ENCODE data around the gene HES4. TPM values are rescaled to one million over a fixed set of nuclear protein-coding genes. Genes with fewer than 3 reads are reported as not detected.
A peak's percentile ranks its signal among the peaks of the same experiment; 100 is the strongest.
"Not testable (repeated sequence)": the region's sequence is repeated elsewhere in the genome, so short reads cannot be mapped to it uniquely, and the experiment has no call there.

HES4 gene
- total and polyA plus RNA-seq, 2 experiments from 2014 or later, result 54.4 to 83.6 TPM

DNA sequence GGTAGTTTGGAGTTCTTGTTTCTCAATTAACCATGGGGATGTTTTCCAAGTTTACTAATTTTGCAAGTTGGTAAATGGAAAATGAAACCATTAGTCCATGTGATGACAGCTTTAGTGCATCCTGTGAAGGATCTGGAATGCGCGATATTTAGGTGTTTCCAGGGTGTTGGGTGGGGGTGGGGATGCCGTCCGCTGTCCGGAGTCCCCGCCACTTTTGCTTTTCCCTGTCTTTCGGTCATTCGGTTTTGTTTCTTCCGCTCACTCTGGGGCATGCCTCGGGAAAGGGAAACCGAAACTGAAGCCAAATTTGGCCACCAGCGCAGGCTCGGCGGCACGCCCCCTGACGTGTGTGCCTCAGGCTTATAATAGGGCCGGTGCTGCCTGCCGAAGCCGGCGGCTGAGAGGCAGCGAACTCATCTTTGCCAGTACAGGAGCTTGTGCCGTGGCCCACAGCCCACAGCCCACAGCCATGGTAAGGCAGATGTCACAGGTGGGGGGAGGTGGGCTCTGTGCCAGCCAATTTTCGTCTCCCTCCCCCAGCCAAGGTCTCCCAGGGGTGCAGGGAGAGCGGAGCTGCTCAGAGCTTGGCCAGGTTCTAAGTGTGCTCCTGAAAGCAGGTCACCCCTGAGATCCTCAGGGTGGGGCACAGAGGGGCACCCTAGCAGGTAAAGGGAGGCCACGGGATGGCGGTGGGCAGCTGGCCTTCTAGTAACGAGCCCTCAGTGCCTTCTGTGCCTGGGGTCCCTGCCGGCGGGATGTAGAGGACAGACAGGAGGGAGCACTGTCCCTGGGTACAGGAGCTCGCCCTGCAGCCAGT lies 13.4 kb upstream of the HES4 start, which contains the start of gene ISG15:
Gene ISG15, plus strand, starts transcription at position 393 of the 817 bp plus-strand sequence. Its CDS starts 77 bp downstream, at position 470.
- no peaks in the 10 kb centered on the region for H3K27me3 ChIP-seq

DNA sequence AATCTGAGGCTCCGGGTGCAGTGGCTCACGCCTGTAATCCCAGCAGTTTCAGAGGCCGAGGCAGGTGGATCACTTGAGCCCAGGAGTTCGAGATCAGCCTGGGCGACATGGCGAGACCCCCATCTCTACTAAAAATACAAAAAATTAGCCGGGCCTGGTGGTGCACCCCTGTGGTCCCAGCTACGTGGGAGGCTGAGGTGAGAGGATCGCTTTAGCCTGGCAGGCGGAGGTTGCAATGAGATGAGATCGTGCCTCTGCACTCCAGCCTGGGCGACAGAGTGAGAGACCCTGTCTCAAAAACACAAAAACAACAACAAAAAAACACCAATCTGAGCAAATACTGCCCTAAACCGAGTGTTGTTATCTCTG lies 12.8 kb upstream of the HES4 start:
- not testable (repeated sequence) for H3K4me1 ChIP-seq (ENCODE audit: low read depth); DNase-seq (ENCODE audit: low read depth in 1 of 2, low spot score in 1 of 2); H3K9me3 ChIP-seq (ENCODE audit: low read depth); H3K27me3 ChIP-seq; H3K36me3 ChIP-seq
- H3K27ac ChIP-seq, result peak overlapping the region; percentile 71
- peak overlapping the region; percentile 17 for H3K4me3 ChIP-seq

More for the DNA sequence above, 13.4 kb upstream of the HES4 start, which contains the start of gene ISG15:
- TF ChIP-seq, protein P1, sequence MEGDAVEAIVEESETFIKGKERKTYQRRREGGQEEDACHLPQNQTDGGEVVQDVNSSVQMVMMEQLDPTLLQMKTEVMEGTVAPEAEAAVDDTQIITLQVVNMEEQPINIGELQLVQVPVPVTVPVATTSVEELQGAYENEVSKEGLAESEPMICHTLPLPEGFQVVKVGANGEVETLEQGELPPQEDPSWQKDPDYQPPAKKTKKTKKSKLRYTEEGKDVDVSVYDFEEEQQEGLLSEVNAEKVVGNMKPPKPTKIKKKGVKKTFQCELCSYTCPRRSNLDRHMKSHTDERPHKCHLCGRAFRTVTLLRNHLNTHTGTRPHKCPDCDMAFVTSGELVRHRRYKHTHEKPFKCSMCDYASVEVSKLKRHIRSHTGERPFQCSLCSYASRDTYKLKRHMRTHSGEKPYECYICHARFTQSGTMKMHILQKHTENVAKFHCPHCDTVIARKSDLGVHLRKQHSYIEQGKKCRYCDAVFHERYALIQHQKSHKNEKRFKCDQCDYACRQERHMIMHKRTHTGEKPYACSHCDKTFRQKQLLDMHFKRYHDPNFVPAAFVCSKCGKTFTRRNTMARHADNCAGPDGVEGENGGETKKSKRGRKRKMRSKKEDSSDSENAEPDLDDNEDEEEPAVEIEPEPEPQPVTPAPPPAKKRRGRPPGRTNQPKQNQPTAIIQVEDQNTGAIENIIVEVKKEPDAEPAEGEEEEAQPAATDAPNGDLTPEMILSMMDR (IDR thresholded peaks at IDR 0.05; ENCODE audit: low read depth, low read length), result no peak
- Histone ChIP-seq H3K9me3 (ENCODE audit: low read depth) (no peaks in the 10 kb centered on the region), H3K27ac (peak within 1 kb of the TSS; percentile 71), H3K36me3 (no peaks in the 10 kb centered on the region), H3K4me3 (peak within 1 kb of the TSS; percentile 17), H3K4me1 (ENCODE audit: low read depth) (peaks cover 3% of the 10 kb centered on the region)
- peak; percentile 88 to 90 for DNase-seq (ENCODE audit: low read depth in 1 of 2, low spot score in 1 of 2)

DNA sequence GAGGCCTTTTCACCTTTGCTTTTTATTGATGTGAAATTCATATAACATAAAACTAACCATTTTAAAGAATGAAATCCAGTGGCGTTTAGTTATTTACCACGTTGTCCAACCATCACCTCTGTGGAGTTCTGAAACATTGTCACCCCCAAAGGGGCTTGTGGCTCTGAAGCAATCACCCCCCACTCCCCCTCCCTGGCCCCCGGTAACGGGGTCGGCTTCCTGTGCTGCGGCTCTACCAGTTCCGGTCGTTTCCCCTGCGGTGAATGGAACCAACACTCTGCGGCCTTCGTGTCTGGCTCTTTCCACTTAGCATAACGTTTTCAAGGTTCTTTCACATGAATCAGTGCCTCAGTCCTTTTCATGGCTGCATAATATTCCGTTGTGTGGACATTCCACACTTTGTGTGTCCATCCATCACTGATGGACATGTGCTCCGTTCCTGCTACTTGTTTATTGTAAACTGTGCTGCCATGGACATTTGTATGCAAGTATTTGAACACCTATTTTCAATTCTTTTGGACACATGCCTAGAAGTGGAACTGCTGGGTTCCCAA lies 11.6 kb upstream of the HES4 start:
- DNase-seq (ENCODE audit: low read depth in 1 of 2, low spot score in 1 of 2), result no peak
- Histone ChIP-seq H3K27me3 (no peaks in the 10 kb centered on the region), H3K27ac (no peak overlapping the region), H3K36me3 (no peaks in the 10 kb centered on the region), H3K9me3 (ENCODE audit: low read depth) (no peaks in the 10 kb centered on the region), H3K4me3 (no peak overlapping the region), H3K4me1 (ENCODE audit: low read depth) (peaks cover 3% of the 10 kb centered on the region)
- TF ChIP-seq, protein P1 (IDR thresholded peaks at IDR 0.05; ENCODE audit: low read depth, low read length), result no peak

DNA sequence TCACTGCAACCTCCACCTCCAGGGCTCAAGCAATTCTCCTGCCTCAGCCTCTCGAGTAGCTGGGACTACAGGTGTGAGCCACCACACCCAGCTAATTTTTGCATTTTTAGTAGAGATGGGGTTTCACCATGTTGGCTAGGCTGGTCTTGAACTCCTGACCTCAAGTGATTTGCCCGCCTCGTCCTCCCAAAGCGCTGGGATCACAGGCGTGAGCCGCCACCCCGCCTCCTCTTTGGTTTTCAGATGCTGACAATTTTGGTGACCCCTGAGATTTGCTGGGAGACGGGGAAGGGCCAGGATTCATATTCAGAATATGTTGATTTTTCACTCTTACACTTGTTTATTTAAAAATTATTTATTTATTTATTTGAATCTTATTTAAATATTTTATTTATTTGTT lies 10.2 kb upstream of the HES4 start:
- not testable (repeated sequence) for H3K27ac ChIP-seq, H3K4me3 ChIP-seq

DNA sequence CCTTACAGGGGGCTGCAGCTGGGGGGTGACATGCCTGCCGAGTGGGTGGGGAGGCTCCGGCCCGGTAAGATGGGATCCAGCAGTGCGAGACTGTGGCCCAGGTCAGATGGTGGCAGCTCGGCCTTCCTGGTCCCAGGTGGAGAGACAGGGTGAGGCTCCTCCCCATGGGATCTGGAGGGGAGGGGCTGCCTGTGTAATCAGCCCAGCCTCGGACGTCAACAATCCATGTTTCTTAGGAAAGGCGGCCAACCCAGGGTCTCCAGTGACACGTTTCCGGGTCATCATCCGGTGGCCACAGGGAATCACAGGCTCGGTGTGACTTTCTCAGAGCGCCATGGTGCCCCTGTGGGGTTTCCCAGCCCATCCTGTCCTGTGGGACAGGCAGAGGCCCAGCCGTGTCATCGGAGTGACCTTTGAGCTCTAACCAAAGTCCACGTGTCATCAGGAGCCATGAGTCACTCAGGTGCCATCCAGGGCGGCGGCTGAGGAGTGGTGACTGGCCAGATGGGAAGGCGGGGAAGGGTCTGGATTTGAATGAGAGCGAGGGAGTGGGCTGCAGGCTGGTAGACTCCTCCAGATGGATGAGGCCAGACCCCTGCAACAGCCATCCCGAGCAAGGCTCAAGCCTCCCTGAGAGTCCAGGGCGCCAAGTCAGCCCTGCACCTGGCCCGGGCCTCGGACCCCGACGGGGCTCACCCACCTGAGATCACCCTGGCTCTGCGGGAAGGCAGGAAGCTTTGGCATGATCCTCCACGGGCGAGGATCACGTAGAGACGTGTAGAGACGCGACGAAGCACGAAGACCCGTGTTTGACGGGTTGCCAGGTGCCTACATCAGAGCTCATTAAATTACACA lies 6.6 kb upstream of the HES4 start:
- H3K36me3 ChIP-seq, result no peaks in the 10 kb centered on the region
- H3K27ac ChIP-seq, result peak overlapping the region; percentile 84
- H3K27me3 ChIP-seq, result no peaks in the 10 kb centered on the region
- TF ChIP-seq, protein P1 (IDR thresholded peaks at IDR 0.05; ENCODE audit: low read depth, low read length), result no peak
- H3K9me3 ChIP-seq (ENCODE audit: low read depth), result no peaks in the 10 kb centered on the region
- DNase-seq (ENCODE audit: low read depth in 1 of 2, low spot score in 1 of 2), result no peak
- peaks cover 27% of the 10 kb centered on the region for H3K4me1 ChIP-seq (ENCODE audit: low read depth)
- H3K4me3 ChIP-seq, result no peak overlapping the region

More for the DNA sequence above, 10.2 kb upstream of the HES4 start:
- DNase-seq (ENCODE audit: low read depth in 1 of 2, low spot score in 1 of 2); H3K27me3 ChIP-seq; H3K9me3 ChIP-seq (ENCODE audit: low read depth); H3K36me3 ChIP-seq: not testable (repeated sequence)
- peaks cover 14% of the 10 kb centered on the region for H3K4me1 ChIP-seq (ENCODE audit: low read depth)

DNA sequence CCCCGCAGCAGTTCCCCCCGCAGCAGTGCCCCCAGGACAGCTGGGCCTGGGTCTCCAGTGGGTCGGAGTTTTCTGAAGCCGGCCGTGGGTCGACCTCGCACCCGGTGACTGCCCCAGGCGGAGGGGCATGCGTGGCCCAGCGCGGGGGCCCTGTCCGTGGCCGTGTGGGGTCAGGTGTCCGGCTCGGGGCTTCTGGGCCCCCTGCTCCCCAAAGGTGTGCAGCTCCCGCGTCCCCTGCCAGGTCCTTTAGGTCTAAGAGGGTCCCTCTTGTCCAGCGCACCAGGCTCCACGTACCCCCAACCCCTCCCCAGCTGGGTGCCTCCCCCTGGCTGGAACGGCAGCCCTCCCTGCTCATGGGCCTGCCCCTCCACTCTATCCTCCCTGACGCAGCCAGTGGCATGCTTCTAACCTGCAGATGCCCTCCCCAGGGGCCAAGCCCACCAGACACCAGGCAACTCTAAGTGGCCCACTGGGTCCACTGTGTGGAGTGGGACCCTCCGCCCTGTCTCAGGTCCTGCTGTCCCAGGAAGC lies 5.9 kb upstream of the HES4 start:
- H3K36me3 ChIP-seq, result no peaks in the 10 kb centered on the region
- no peaks in the 10 kb centered on the region for H3K27me3 ChIP-seq
- H3K9me3 ChIP-seq (ENCODE audit: low read depth), result no peaks in the 10 kb centered on the region
- DNase-seq (ENCODE audit: low read depth in 1 of 2, low spot score in 1 of 2), result no peak
- H3K4me3 ChIP-seq, result no peak overlapping the region
- peaks cover 27% of the 10 kb centered on the region for H3K4me1 ChIP-seq (ENCODE audit: low read depth)
- TF ChIP-seq, protein P1 (IDR thresholded peaks at IDR 0.05; ENCODE audit: low read depth, low read length), result no peak
- H3K27ac ChIP-seq, result peak overlapping the region; percentile 84

Data from cardiac muscle cell (in vitro differentiated cells and primary cell).